ENCODE results near the gene ARHGAP21.

ARHGAP21 gene

DNA sequence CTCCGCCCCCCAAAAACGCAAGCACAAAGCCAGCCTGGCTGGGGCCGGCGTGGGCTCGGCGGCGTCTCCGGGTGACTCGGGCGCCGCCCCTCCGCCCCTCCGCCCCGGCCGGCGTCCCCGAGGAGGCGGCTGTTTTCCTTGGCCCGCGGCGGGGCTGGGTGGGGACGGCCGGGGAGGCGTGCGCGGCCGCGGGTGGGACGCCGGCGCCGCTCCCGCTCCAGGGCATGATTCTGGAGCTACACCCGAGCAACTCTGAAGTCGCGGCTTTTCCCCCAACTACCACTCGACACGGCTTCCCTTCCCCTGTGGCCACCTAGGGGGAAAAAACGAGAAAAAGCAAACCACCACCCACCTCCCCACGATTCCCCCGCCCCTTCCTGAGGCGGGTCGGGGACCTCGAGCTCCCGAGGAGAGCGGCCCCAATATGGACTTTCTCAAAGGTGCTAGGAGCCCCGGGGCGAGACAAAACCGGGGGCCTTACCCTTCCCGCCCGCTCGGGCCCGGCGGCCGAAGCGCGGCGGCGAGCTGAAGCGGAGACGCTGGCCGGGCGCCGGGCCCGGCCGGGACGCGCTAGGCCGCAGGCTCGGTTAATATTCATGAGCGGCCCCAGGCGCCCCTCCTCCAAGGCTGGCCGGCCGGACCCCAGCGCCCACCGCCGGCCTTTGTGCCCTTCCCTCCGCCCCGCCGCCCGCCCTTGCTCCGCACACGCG lies 856 bp downstream of the ARHGAP21 start:
- peak; percentile 81 for DNase-seq (ENCODE audit: low spot score)

DNA sequence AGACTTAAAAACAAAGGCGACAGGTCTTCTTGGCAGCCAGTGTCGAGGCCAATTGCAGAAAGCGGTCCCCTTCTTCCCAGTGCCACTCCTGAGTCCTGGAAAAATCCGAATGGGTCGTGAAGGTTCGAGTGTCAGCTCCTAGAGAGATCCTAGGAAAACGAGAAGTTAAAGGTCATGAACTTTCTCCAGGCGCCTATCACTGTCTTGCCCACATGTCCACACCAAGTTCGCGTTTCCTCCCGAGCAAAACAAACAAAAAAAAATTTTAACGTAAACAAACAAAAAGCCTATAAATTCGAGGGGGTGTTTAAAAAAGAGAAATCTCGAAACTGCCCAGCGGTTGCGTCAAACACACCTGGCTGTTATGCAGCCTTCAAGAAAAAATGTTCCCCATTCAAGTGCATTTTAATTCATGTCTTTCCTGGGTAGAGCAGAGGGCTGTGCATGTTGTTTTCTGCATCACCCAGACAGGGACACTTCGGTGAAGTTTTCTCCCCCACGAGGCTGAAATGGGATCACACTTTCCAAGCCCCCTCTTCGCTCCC lies 1.5 kb downstream of the ARHGAP21 start:
- DNase-seq (ENCODE audit: low spot score), result peak; percentile 19

DNA sequence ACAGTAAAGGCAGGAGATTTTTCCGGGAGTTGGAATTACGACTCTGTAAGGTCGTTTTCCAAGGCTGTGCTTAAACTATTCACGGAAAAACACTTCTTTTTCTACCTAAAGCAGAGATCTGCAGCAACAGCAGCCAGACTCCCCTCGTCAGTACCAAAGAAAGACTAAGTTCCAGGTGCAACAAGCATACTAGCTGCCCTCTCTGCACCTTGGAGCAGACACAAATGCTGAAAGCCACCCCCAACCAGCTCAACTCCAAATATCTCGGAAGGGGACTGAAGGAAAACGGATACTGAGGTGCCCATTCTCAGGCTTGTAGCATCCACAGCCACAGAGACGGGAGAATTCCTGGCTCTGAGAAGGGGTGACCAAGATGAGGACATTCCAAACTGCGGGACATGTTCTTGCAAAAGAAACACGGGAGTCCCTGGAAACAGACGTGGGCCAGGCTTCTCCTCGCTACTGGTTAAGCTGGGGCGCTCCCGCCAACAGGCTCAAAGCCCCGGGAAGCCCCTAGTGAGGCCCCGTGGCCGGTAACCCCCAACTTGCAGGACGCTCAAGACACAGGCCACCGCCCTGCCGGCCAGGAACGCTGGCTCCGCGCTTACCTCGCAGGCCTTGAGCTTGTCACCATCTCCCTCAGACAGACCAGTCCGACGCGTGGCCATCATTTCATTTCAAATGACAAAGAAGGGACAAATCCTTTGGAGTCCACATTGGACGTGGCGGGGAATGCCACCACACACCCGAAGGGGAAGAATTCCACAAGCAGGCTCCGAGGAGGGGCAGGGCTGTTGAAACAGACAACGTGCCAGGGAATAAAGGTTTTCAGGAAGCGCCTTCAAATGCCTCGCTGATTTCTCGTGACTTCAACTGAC lies 2.2 kb downstream of the ARHGAP21 start:
- DNase-seq (ENCODE audit: low spot score), result peak; percentile 35

DNA sequence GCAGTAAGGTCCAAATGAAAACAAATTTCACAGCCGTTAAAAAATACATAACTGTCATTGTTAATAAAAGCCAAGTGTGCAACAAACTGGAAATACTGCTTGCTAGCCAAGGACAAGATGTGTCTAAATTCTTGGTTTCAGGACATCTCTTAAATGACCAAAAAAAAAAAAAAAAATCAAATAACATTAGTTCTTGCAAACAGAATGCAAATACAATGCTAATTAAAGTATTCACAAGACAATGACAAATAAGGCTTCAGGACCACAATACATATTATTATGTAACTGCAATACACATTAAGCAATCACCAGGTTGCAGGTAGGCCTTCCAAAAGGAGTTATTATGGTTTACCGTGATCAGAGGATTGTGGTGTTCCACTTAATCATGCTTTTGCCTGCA lies 3.6 kb downstream of the ARHGAP21 start:
- no peak for DNase-seq (ENCODE audit: low spot score)

DNA sequence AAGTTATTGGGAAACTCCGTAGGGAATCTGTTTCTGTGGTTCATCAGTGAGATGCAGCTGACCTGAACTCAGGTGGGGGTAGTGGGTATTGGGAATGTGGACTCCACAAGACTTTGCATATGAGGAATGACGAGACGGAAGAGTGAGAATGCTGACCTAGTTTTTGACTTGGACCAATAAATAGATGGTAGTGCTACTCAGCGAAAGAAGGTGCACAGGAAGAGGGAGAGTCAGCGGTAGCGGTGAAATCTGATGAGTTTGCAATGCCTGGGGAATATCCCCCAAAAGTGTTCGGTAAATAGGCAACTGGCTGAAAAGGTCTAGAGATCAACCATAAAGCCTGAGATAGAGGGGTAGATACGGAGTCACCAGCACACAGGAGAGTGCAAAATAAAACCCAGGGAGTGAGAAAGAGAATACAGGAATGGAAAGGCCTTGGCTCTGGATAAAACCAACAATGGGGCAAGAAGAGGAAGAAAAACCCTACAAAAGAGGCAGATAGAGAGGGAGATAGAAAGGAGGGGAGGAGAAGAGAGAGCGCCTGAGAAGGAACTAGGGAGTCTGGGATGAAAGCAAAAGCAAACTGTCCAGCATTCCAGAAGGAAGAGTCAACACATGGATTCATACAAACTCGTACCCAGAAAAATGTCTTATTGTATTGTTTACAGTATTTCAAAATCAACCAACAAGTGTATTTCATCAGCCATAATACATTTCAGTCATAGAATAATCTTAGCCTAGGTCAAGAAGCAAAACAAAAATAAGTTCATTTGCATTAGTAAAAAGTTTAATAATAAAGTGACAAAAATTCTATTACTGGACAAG lies 5.4 kb downstream of the ARHGAP21 start:
- no peak for DNase-seq (ENCODE audit: low spot score)

DNA sequence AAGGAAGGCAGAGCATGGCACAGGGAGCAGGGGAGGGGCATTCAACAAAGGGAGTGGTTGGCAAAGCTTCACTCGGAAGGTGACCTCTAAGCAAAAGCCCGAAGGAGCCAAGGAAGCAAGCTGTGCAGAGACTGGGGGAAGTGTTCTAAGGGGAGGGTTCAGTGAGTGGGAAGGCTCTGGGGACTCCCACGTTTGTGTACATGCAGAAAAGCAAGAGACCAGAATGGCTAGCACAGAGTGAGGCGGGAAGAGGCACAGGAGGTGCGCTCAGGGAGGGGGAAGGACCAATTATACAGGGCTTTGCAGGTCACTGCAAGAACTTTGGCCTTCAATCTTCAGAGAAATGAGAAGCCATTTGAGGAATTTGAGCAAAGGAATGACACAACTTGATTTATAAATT lies 7.4 kb downstream of the ARHGAP21 start:
- DNase-seq (ENCODE audit: low spot score), result no peak

DNA sequence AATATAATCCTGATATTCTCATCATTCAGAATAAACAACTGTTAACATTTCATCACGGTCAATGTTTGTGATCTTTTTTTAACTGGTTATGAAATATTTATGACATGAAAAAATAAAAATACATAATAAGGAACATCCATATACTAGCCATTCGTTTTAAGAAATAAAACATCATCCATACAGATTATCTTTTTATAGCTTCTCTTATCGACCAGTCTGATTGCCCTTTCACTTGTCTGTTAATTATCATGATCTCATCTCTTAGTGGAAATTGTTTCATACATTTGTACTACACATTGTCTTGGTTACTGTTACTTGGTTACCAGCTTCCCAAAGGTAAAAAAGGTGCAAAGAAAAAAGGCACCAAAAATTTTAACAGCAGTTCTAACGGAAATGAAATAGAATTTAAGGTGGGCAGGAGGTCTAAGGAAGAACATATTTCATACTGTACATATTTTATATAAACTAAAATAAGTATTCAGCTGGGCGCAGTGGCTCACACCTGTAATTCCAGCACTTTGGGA lies 8.4 kb downstream of the ARHGAP21 start:
- DNase-seq (ENCODE audit: low spot score), result no peak

DNA sequence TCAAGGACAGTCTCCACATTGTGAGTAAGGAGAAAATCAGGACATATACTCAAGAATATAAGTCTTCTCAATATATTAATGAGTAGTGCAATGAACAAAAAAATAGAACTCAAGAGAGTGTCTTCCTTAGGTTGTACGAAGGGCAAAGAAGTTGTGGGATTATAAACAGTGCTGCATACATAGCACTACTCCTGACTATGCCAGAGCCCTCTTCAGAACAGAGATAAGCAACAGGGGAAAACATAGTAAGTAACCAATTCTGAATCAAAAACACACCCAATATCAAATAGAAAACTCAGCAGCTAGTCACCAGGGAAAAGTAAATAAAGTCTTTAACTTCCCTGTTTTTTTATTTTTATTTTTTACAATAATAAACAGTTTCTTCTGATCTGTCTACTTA lies 10.6 kb downstream of the ARHGAP21 start:
- DNase-seq (ENCODE audit: low spot score), result no peak

DNA sequence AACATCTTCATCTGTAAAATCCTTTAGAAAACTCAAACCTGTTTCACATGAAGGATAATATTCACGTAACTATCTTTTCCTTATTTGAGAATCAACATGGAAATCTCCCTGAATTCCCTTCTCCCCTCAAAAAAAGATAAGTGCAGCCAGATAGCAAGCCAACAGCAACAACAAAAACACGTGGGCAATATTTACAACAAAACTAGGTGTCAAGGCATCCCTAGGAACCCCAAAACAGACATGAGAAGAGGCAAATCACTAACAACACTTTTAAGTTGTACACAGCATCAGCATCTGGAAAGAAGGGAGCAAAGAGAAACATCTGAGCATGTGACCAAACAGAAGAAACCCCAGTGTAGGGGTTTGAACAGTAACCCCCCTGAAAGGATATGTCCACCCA lies 12.2 kb downstream of the ARHGAP21 start:
- DNase-seq (ENCODE audit: low spot score), result no peak

DNA sequence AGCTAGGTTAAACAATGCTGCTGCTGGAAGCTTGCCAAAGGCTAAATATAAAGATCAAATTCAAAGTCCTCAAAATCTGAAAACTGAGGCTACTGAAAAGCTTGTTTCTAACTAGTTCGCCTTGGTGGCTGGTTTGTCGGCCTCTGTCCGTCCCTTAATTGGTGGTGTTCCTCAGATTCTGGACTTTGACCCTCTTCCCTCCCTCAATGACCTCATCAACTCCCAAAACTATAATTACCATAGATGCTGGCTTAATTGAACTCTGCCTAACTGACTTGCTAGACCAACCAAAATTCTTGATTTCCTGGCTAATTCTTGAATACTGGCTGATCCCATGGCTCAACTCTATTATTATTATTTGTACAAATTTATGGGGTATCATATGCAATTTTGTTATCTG lies 15.6 kb downstream of the ARHGAP21 start:
- DNase-seq (ENCODE audit: low spot score), result no peak

DNA sequence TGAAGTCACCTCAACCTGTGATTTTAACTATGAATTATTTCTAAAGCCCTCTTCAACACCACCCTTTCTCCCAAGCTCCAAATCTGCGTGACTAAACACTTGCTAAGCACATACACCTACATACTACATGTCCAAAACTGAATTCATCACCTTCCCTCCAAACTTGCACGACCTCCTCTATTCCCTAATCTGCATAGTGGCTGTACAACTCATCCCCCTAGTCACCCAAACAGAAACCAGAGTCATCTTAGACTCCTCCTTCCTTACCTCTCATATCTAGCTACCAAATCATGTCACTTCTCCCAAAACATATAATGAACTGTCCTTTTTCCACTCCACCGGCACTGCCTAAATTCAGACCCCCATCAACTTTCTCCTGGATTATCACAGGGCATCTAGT lies 16.2 kb downstream of the ARHGAP21 start:
- DNase-seq (ENCODE audit: low spot score), result no peak

DNA sequence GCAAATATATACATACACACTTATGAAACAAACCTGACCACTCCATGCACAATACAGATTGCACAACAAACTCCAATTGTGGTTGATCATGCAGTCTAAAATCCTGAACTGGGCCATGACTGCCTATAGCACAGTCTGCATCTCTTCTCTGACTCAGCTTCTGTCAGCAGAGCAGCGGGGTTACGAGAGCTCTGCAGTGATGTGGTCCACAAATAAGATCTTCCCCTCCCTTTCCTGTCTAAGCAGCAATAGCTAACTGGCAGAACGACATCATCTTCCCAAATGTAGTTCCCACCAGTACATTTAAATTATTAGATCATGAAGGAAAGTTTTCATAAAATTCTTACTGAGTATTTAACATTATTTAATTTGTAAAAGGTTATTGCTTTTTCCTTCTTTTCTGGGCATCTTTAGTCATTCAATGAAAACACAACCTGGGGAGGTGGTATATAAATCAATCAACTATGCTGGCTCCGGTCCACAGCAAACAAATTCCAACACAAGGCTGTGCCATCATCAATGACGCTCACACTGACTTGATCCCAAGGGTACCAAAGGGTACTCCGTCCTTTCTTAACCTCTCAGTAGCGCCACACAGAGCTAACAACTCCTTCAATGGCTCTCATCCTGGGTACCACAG lies 17.1 kb downstream of the ARHGAP21 start:
- peak; percentile 31 for DNase-seq (ENCODE audit: low spot score)

DNA sequence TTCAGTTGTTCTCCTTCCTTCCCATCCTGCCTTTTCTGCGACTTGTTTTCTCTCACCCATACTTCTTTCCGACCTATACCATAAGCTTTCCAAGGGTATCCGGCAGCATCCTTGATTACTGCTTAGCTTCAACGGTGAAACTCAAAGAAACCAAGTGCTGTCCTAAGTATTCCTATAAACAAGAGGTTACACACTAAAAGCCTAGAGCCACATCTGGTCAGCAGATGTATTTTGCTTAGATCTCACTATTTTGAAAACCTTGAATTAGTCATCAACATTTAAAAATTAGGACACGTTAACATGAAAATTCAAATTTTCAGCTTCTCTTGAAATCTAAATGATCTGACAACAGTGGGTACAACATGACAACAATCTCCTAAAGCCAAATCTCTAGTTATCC lies 20.0 kb downstream of the ARHGAP21 start:
- no peak for DNase-seq (ENCODE audit: low spot score)

DNA sequence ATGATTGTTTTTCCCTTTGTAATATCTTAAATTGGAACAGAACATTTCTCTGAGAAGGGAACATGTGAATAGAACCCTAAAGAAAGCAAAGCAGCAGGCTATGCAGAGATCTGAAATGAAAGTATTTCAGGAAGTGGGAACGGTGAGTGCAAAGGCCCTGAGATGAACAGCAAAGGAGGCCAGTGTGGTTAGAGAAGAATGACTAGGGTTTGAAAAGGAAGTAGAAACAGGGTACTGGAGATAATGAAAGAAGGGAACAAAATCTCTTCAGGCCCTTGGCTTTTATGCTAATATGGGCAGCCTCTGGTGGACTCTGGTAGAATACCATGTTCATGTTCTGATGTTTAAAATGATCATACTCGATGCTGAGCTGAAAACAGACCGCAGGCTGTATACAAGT lies 22.2 kb downstream of the ARHGAP21 start:
- no peak for DNase-seq (ENCODE audit: low spot score)

DNA sequence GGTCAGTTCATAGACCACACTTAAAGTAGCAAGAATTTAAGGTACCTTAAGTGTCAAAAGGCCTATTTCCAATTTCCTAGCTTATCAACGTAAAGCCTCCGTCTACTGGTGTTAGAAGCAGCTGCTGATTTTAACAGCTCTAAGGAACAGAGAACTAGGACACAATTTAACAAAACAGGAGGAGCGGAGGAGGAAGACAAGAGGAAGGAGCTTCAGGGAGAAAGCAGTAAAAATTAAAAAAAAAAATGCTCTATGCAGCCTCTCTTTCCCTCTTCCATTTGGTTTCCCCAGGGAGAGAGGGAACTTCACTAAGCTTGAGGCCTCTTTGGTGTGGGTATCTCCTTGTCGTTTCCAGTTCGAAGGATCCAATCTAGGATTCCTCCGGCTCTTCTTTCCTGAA lies 22.7 kb downstream of the ARHGAP21 start:
- DNase-seq (ENCODE audit: low spot score), result no peak

DNA sequence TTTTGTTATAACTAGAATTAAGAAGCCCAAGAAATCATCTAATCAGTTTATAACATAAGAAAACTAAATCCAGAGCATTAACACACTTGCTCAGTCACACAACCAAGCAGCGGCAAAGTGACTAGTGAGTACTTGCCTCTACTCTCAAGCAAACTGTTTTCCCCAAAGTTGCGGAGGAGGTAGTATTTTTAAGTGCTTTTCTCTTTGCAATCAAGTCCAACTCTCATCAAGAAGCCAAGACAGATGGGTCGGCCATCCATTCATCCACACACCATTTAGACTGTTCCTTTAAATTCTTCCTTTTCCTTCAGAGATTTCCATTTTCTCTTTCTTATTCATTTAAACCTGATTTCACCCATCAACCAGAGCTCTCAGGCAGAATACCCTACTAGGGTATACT lies 25.4 kb downstream of the ARHGAP21 start:
- DNase-seq (ENCODE audit: low spot score), result no peak

DNA sequence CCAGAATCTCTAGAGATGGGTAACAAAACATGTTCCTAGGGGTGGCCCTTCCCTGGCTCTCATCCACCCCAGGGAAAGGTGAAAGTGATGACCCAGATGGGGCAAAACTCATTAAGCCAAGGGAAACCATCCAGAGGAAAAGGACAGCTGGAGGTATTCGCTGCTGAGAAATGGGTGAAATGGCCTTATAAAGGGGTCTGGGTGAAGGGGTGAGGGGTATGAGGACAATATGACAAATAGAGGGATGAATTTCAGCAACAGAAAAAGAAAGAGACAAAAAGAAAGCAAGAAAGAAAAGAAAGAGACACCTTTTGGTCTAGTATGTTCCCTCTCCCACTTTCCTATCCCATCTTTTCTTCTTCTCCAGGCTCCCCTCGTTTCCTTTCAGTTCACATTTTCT lies 26.6 kb downstream of the ARHGAP21 start:
- DNase-seq (ENCODE audit: low spot score), result no peak

DNA sequence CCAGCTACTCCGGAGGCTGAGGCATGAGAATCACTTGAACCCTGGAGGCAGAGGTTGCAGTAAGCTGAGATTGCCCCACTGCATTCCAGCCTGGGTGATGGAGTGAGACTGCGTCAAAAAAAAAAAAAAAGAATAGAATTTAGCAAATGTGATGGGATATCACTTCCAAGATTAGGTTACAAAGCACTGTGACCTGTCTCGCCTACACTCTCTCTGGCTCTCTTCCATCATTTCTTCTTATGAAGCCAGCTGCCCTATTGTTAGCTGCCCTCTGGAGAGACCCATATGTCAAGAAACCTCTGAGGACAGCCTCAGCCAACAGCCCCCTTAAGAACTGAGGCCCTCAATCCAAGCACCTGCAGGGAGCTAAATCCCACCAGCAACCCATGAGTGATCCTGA lies 28.2 kb downstream of the ARHGAP21 start:
- no peak for DNase-seq (ENCODE audit: low spot score)

DNA sequence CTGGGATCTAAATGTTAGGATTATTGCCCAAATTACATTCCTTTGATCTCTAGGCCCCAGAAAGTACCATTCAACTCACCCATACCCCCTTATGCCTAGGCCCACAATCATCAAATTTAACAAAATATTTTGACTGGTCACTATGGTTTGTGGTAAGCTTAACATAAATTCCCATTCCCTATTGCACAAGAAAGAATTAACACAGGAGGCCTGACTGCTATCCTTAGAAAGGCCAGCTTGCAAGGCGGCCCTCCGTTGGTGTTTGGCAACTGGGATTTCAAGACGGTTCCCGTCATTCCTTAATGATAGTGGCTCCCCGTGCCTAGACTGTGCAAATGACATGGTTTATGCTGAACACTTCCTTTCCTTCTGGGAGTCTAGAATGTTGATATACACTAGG lies 29.6 kb downstream of the ARHGAP21 start:
- no peak for DNase-seq (ENCODE audit: low spot score)

DNA sequence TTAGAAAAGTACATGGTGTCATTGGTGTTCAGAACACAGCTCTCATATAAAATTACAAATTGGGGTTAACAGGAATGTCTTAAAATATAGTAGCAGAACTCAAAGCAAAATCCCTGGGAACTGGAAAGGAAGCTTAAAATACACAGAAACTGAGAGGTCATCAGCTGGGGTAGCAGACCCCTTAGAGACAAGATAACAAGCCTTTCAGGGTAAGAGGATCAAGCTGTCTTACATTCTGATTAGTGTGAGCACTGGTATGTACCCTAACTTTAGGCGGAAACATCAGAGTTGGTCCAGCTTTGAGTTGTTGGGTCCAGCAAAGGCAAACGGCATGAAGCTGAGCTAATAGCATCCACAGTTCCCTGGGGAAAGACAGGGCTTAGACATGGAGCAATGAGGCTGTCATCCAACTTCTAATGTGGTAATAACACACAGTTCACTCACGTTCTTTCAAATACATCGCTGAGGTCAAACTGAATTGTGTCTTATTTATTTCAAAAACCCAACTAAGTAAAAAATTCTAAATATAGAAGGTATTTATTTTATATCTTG lies 32.6 kb downstream of the ARHGAP21 start:
- DNase-seq (ENCODE audit: low spot score), result no peak

DNA sequence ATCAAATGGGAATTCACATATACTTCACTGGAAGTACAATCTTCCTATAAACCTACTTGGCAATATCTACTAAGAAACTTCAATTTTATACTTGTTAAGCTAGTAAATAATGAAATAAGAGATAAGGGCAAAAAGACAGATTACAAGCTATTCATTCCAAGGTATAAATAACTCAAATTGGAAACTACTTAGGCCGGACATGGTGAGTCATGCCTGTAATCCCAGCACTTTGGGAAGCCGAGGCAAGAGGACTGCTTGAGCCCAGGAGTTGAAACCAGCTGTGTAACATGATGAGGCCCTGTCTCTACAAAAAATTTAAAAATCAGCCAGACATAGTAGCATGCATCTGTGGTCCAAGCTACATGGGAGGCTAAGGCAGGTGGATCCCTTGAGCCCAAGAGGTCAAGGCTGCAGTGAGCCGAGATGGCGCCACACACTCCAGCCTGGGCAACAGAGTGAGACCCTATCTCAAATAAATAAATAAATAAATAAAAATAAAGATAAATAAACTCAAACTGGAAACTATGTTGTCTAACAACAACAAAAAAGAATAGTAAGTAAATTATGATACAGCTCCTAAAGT lies 37.6 kb downstream of the ARHGAP21 start:
- no peak for DNase-seq (ENCODE audit: low spot score)
